Body of pancreas (tissue), 4 donors: ENCODE measurements around the gene PARD6B. TPM values are rescaled to one million over a fixed set of nuclear protein-coding genes. Genes with fewer than 3 reads are reported as not detected.
"Not testable (repeated sequence)": the region's sequence is repeated elsewhere in the genome, so short reads cannot be mapped to it uniquely, and the experiment has no call there.

ENCODE experiments used
- ATAC-seq: fragments of 150-250 bp; one replicate; pipeline ENCODE4 v1.9.1; 2016
- DNase-seq, 4 donors: peaks; one replicate each; pipeline ENCODE4 v3.0.0-alpha.2; 2019
- H3K27ac ChIP-seq, 4 donors: fragments of 200-600 bp; sonication (generic); 1 replicate in 3 of 4; 2 replicates in 1 of 4; pipeline versions ENCODE4 v1.5.1 to v1.6.1; 2016 to 2019; ENCODE audit warnings: mild to moderate bottlenecking in 1 of 4, mixed read lengths in 1 of 4, moderate library complexity in 1 of 4
- H3K27me3 ChIP-seq, 2 donors: fragments of 200-600 bp; sonication (generic); one replicate each; pipeline ENCODE4 v1.6.0; 2016; ENCODE audit warnings: mild to moderate bottlenecking in 1 of 2
- H3K36me3 ChIP-seq, 2 donors: fragments of 200-600 bp; sonication (generic); replicated peaks in 1 of 2; 2 replicates each; pipeline ENCODE4 v1.5.1; 2016; ENCODE audit warnings: low read depth in 2 of 2; ENCODE audit not compliant: insufficient read depth in 1 of 2
- H3K4me1 ChIP-seq: fragments of 200-600 bp; sonication (generic); one replicate; pipeline ENCODE4 v1.6.0; 2016
- H3K4me3 ChIP-seq, 2 donors: fragments of 200-600 bp; sonication (generic); 1 replicate in 1 of 2; 2 replicates in 1 of 2; pipeline ENCODE4 v1.5.1; 2016 to 2019
- H3K9me3 ChIP-seq, 3 donors: fragments of 200-600 bp; sonication (generic); 1 replicate in 2 of 3; 2 replicates in 1 of 3; pipeline ENCODE4 v1.5.1; 2016
- CTCF ChIP-seq, 7 experiments: fragments of 450-650 bp in 4 of 7; fragments of 200-600 bp in 3 of 7; sonication (generic) in 3 of 7; IDR thresholded peaks; one replicate each; pipeline ENCODE4 v1.5.1; 2016 to 2019; ENCODE audit warnings: antibody characterized with exemption in 7 of 7
- POLR2A ChIP-seq, 3 donors: fragments of 450-650 bp; IDR thresholded peaks; one replicate each; pipeline ENCODE4 v1.6.1; 2016; ENCODE audit warnings: antibody characterized with exemption in 3 of 3, mild to moderate bottlenecking in 2 of 3
- WGBS, 2 donors: methylation state at CpG; one replicate each; pipeline ENCODE4 v1.1.5; 2017; 5-methylcytosine and 5-hydroxymethylcytosine counted together
- intact Hi-C: fragments of 100-400 bp; cut with DNase I; formaldehyde crosslinking; loops from one replicate; pipeline ENCODE4 v1.15.1; 2023
- total RNA-seq, 2 donors: library from RNA; depleted of rRNA; stranded (reverse); fragments of >200 nt; gene quantifications; one replicate each; pipeline ENCODE4 v1.1.0, GENCODE V29; 2016

The PARD6B gene
- total RNA-seq, 2 donors from 2014 or later, result 4.6 to 8.6 TPM

GRCh38 chr20:50799176-50799889 is 68.0 kb downstream of the PARD6B start:
- ATAC-seq (no peak), DNase-seq (no peak)
- WGBS, 2 donors, result 76 to 83% methylated on average over 3 to 13 of the region's 13 CpGs
- TF ChIP-seq POLR2A (IDR thresholded peaks at IDR 0.05) (no peak), CTCF (IDR thresholded peaks at IDR 0.05) (no peak)
- H3K9me3 ChIP-seq, result no peaks in the 10 kb centered on the region
- no peak overlapping the region for H3K4me3 ChIP-seq
- intact Hi-C loops, result no loop called here
- peaks cover 14% of the 10 kb centered on the region for H3K4me1 ChIP-seq
- H3K27me3 ChIP-seq, result no peaks in the 10 kb centered on the region
- H3K36me3 ChIP-seq, result no peaks in the 10 kb centered on the region
- no peak overlapping the region for H3K27ac ChIP-seq

- H3K36me3 ChIP-seq, result no peaks in the 10 kb centered on the region
- intact Hi-C loops, result no loop called here
- no peak overlapping the region for H3K4me3 ChIP-seq
- no peaks in the 10 kb centered on the region for H3K27me3 ChIP-seq
- DNase-seq (no peak), ATAC-seq (no peak)
- peaks cover 9% of the 10 kb centered on the region for H3K4me1 ChIP-seq
- no peak overlapping the region for H3K27ac ChIP-seq
- WGBS, 2 donors, result 75 to 88% methylated on average over 7 to 8 of the region's 8 CpGs
- TF ChIP-seq CTCF (IDR thresholded peaks at IDR 0.05) (no peak), POLR2A (IDR thresholded peaks at IDR 0.05) (no peak)
- H3K9me3 ChIP-seq, result no peaks in the 10 kb centered on the region
Measured at GRCh38 chr20:50799890-50800550, 68.6 kb downstream of the PARD6B start.

GRCh38 chr20:50800986-50801746 is 69.8 kb downstream of the PARD6B start:
- DNase-seq, ATAC-seq, H3K27me3 ChIP-seq, H3K4me3 ChIP-seq, H3K27ac ChIP-seq, H3K36me3 ChIP-seq, H3K9me3 ChIP-seq, intact Hi-C loops, H3K4me1 ChIP-seq: not testable (repeated sequence)
- 84 to 88% methylated on average over 12 to 13 of the region's 13 CpGs for WGBS, 2 donors

- no peak for ATAC-seq
- no peak for TF ChIP-seq CTCF (IDR thresholded peaks at IDR 0.05)
- no peak for TF ChIP-seq POLR2A (IDR thresholded peaks at IDR 0.05)
Measured at GRCh38 chr20:50801747-50802125, 70.4 kb downstream of the PARD6B start.

GRCh38 chr20:50802289-50802688 is 70.9 kb downstream of the PARD6B start:
- no peaks in the 10 kb centered on the region for H3K9me3 ChIP-seq
- WGBS, 2 donors, result 77 to 88% methylated on average over 4 to 8 of the region's 8 CpGs
- TF ChIP-seq POLR2A (IDR thresholded peaks at IDR 0.05), result no peak
- no peak for DNase-seq
- no peaks in the 10 kb centered on the region for H3K36me3 ChIP-seq
- no peak for ATAC-seq
- H3K27me3 ChIP-seq, result no peaks in the 10 kb centered on the region
- H3K4me3 ChIP-seq, result no peak overlapping the region
- H3K4me1 ChIP-seq, result no peaks in the 10 kb centered on the region
- intact Hi-C loops, result no loop called here
- no peak overlapping the region for H3K27ac ChIP-seq

More at GRCh38 chr20:50801747-50802125, 70.4 kb downstream of the PARD6B start:
- intact Hi-C loops, result no loop called here
- Histone ChIP-seq H3K27ac (no peak overlapping the region), H3K4me1 (no peaks in the 10 kb centered on the region), H3K36me3 (no peaks in the 10 kb centered on the region), H3K9me3 (no peaks in the 10 kb centered on the region), H3K27me3 (no peaks in the 10 kb centered on the region), H3K4me3 (no peak overlapping the region)
- no peak for DNase-seq
- 81 to 91% methylated on average over 5 of the region's 5 CpGs for WGBS, 2 donors
